K562 (cell line): ENCODE measurements around the gene PDE11A. TPM values are rescaled to one million over a fixed set of nuclear protein-coding genes. Genes with fewer than 3 reads are reported as not detected.

Source experiments
- CHD2 ChIP-seq: IDR thresholded peaks from 2 replicates; pipeline ENCODE4 v1.6.1; 2011; ENCODE audit warnings: low read depth, low read length
- DIDO1 ChIP-seq: fragments of 450-650 bp; IDR thresholded peaks from 2 replicates; pipeline ENCODE4 v1.6.1; 2016; ENCODE audit warnings: low read depth, missing biosample characterization, missing genetic modification characterization
- DNMT1 ChIP-seq: fragments of 450-650 bp; IDR thresholded peaks from 2 replicates; pipeline ENCODE4 v1.6.1; 2016; ENCODE audit warnings: antibody characterized with exemption, mild to moderate bottlenecking
- FOXM1 ChIP-seq, 2 experiments: fragments of 450-650 bp in 1 of 2; sonication (generic) in 1 of 2; formaldehyde crosslinking in 1 of 2; IDR thresholded peaks; 2 replicates each; pipeline versions ENCODE4 v1.6.1 to v1.9.0; 2017 to 2022; ENCODE audit warnings: low read depth in 2 of 2, mild to moderate bottlenecking in 2 of 2, missing genetic modification reagents in 1 of 2, moderate library complexity in 1 of 2
- HNRNPK ChIP-seq: fragments of 200-400 bp; formaldehyde crosslinking; IDR thresholded peaks from one replicate; pipeline ENCODE4 v1.6.1; 2018; ENCODE audit warnings: mild to moderate bottlenecking, low read depth, low read length; ENCODE audit not compliant: poor library complexity, severe bottlenecking
- MCM2 ChIP-seq: fragments of 450-650 bp; IDR thresholded peaks from 2 replicates; pipeline ENCODE4 v1.6.1; 2017; ENCODE audit warnings: low read depth, mild to moderate bottlenecking
- MTA3 ChIP-seq: fragments of 450-650 bp; formaldehyde crosslinking; IDR thresholded peaks from 2 replicates; pipeline ENCODE4 v1.6.1; 2017; ENCODE audit warnings: mild to moderate bottlenecking, borderline replicate concordance
- NBN ChIP-seq: fragments of 450-650 bp; IDR thresholded peaks from 2 replicates; pipeline ENCODE4 v1.6.1; 2016; ENCODE audit warnings: low read depth, mild to moderate bottlenecking
- NCOR1 ChIP-seq: fragments of 450-650 bp; IDR thresholded peaks from 2 replicates; pipeline ENCODE4 v1.6.1; 2016; ENCODE audit warnings: mild to moderate bottlenecking, moderate library complexity
- NFYB ChIP-seq: IDR thresholded peaks from 2 replicates; pipeline ENCODE4 v1.6.1; 2011; ENCODE audit warnings: mild to moderate bottlenecking, moderate library complexity; ENCODE audit not compliant: insufficient read length; ENCODE audit errors: extremely low read depth
- PCBP2 ChIP-seq: fragments of 200-400 bp; formaldehyde crosslinking; IDR thresholded peaks from 2 replicates; pipeline ENCODE4 v1.6.1; 2018; ENCODE audit warnings: low read length, low read depth, mild to moderate bottlenecking, moderate library complexity; ENCODE audit not compliant: poor library complexity, severe bottlenecking
- TAL1 ChIP-seq: fragments of 450-650 bp; IDR thresholded peaks from 2 replicates; pipeline ENCODE4 v1.6.1; 2016; ENCODE audit warnings: mild to moderate bottlenecking
- TEAD1 ChIP-seq, 2 experiments: fragments of 450-650 bp in 1 of 2; sonication (generic) in 1 of 2; formaldehyde crosslinking; IDR thresholded peaks; 2 replicates each; pipeline versions ENCODE4 v1.4.0 to v1.8.0; 2020 to 2022; ENCODE audit warnings: mild to moderate bottlenecking in 2 of 2, missing genetic modification reagents in 1 of 2
- TEAD2 ChIP-seq: fragments of 450-650 bp; IDR thresholded peaks from 2 replicates; pipeline ENCODE4 v1.6.1; 2016; ENCODE audit warnings: missing genetic modification characterization, control low read depth, missing compliant biosample characterization
- ZNF316 ChIP-seq: fragments of 450-650 bp; IDR thresholded peaks from 2 replicates; pipeline ENCODE4 v1.6.1; 2016
- polyA plus RNA-seq, 8 experiments: library from polyadenylated mRNA; depleted of rRNA in 4 of 8; stranded (reverse) in 5 of 8; unstranded in 3 of 8; fragments of >200 nt; fragmentation: Nextera tagmentation in 2 of 8; fragmentation: Illumina TruSeq in 1 of 8; extraction: Ambion mirVana in 2 of 8; extraction: Trizol in 1 of 8; gene quantifications; 2 replicates each; pipeline versions ENCODE4 v1.2.1 to v1.2.3, GENCODE V29; 2011 to 2014; ENCODE audit warnings: inconsistent platforms in 1 of 8, missing spikeins in 1 of 8
- total RNA-seq, 7 experiments: library from RNA; depleted of rRNA in 6 of 7; stranded (reverse); fragments of >200 nt in 6 of 7; fragmentation: Illumina TruSeq in 2 of 7; extraction: Trizol in 2 of 7; gene quantifications; 2 replicates each; pipeline versions ENCODE4 v1.2.1 to v1.2.3, GENCODE V29; 2011 to 2021; ENCODE audit warnings: low replicate concordance in 1 of 7
- TF ChIP-seq, protein P1 (sequence below): fragments of 450-650 bp; IDR thresholded peaks from 2 replicates; pipeline ENCODE4 v1.6.1; 2016
- TF ChIP-seq, protein P2 (sequence below): fragments of 450-650 bp; IDR thresholded peaks from one replicate; pipeline ENCODE4 v1.6.1; 2018; ENCODE audit warnings: mild to moderate bottlenecking, moderate library complexity; ENCODE audit not compliant: partially characterized antibody
- TF ChIP-seq, protein P3 (sequence below), 2 experiments: fragments of 450-650 bp; IDR thresholded peaks; 2 replicates each; pipeline ENCODE4 v1.6.1; 2016; ENCODE audit warnings: mild to moderate bottlenecking in 2 of 2, borderline replicate concordance in 1 of 2, low read depth in 1 of 2, moderate library complexity in 1 of 2

PDE11A gene
- total and polyA plus RNA-seq, 9 of the 15 experiments (the other 6 are each of a cell fraction or from before 2014, with no cell fraction given): 3.2 to 22.1 (median 5.7) TPM

DNA sequence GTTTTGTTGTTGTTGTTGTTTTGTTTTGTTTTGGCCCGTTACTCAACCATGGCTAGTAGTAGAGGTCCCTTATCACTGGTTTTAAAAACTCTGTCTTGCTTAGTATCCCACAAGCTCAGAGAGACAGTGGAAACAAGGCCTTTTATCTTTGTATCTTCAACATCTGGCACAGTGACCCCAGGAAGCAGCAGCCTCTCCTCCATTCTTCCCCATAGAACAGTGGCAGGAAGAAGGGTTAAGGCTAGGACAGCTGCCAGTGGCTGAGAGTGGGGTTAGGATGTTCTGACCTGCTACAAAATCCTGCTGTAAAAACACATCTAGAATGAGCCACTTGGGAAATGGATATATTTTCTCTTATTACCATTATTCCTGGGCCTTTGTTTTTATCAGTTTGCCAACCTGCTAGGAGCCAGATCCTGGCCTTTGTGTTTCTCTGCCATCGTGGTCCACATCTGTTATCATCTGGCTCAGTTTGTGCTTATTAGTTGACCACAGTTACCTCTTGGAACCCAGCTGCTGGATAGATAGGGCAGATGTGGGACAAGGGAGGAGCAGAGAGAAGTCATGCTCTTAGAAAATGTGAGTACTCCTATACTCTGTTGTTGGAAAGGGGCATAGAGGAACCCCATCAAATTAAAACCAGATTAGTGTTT lies 433.2 kb downstream of the PDE11A start (continued):
- TF ChIP-seq FOXM1 (IDR thresholded peaks at IDR 0.05; ENCODE audit: low read depth): peak; percentile 83
- TF ChIP-seq FOXM1 (CRISPR knock-in tag; IDR thresholded peaks at IDR 0.05; ENCODE audit: low read depth): no peak
- 0 out of 2 replicates have a peak, but pooled peaks have one; percentile 29 for TF ChIP-seq MTA3
- no peak for TF ChIP-seq MCM2
- peak; percentile 93 for TF ChIP-seq TAL1
- TF ChIP-seq NFYB: no peak
- TF ChIP-seq CHD2: no peak
- no peak for TF ChIP-seq HNRNPK
- TF ChIP-seq TEAD2 (tag): no peak
- no peak for TF ChIP-seq ZNF316
- TF ChIP-seq NBN: 0 out of 2 replicates have a peak, but pooled peaks have one; percentile 36
- TF ChIP-seq, protein P1, sequence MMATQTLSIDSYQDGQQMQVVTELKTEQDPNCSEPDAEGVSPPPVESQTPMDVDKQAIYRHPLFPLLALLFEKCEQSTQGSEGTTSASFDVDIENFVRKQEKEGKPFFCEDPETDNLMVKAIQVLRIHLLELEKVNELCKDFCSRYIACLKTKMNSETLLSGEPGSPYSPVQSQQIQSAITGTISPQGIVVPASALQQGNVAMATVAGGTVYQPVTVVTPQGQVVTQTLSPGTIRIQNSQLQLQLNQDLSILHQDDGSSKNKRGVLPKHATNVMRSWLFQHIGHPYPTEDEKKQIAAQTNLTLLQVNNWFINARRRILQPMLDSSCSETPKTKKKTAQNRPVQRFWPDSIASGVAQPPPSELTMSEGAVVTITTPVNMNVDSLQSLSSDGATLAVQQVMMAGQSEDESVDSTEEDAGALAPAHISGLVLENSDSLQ: no peak
- TF ChIP-seq NCOR1: peak; percentile 91
- TF ChIP-seq DNMT1: no peak
- TF ChIP-seq TEAD1 (CRISPR knock-in tag; IDR thresholded peaks at IDR 0.05): peak in 1 of 2 experiments; percentile 43; a peak in 1 of 4 replicates
- TF ChIP-seq, protein P2, sequence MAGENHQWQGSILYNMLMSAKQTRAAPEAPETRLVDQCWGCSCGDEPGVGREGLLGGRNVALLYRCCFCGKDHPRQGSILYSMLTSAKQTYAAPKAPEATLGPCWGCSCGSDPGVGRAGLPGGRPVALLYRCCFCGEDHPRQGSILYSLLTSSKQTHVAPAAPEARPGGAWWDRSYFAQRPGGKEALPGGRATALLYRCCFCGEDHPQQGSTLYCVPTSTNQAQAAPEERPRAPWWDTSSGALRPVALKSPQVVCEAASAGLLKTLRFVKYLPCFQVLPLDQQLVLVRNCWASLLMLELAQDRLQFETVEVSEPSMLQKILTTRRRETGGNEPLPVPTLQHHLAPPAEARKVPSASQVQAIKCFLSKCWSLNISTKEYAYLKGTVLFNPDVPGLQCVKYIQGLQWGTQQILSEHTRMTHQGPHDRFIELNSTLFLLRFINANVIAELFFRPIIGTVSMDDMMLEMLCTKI: no peak
- TF ChIP-seq PCBP2: no peak
- TF ChIP-seq, protein P3, sequence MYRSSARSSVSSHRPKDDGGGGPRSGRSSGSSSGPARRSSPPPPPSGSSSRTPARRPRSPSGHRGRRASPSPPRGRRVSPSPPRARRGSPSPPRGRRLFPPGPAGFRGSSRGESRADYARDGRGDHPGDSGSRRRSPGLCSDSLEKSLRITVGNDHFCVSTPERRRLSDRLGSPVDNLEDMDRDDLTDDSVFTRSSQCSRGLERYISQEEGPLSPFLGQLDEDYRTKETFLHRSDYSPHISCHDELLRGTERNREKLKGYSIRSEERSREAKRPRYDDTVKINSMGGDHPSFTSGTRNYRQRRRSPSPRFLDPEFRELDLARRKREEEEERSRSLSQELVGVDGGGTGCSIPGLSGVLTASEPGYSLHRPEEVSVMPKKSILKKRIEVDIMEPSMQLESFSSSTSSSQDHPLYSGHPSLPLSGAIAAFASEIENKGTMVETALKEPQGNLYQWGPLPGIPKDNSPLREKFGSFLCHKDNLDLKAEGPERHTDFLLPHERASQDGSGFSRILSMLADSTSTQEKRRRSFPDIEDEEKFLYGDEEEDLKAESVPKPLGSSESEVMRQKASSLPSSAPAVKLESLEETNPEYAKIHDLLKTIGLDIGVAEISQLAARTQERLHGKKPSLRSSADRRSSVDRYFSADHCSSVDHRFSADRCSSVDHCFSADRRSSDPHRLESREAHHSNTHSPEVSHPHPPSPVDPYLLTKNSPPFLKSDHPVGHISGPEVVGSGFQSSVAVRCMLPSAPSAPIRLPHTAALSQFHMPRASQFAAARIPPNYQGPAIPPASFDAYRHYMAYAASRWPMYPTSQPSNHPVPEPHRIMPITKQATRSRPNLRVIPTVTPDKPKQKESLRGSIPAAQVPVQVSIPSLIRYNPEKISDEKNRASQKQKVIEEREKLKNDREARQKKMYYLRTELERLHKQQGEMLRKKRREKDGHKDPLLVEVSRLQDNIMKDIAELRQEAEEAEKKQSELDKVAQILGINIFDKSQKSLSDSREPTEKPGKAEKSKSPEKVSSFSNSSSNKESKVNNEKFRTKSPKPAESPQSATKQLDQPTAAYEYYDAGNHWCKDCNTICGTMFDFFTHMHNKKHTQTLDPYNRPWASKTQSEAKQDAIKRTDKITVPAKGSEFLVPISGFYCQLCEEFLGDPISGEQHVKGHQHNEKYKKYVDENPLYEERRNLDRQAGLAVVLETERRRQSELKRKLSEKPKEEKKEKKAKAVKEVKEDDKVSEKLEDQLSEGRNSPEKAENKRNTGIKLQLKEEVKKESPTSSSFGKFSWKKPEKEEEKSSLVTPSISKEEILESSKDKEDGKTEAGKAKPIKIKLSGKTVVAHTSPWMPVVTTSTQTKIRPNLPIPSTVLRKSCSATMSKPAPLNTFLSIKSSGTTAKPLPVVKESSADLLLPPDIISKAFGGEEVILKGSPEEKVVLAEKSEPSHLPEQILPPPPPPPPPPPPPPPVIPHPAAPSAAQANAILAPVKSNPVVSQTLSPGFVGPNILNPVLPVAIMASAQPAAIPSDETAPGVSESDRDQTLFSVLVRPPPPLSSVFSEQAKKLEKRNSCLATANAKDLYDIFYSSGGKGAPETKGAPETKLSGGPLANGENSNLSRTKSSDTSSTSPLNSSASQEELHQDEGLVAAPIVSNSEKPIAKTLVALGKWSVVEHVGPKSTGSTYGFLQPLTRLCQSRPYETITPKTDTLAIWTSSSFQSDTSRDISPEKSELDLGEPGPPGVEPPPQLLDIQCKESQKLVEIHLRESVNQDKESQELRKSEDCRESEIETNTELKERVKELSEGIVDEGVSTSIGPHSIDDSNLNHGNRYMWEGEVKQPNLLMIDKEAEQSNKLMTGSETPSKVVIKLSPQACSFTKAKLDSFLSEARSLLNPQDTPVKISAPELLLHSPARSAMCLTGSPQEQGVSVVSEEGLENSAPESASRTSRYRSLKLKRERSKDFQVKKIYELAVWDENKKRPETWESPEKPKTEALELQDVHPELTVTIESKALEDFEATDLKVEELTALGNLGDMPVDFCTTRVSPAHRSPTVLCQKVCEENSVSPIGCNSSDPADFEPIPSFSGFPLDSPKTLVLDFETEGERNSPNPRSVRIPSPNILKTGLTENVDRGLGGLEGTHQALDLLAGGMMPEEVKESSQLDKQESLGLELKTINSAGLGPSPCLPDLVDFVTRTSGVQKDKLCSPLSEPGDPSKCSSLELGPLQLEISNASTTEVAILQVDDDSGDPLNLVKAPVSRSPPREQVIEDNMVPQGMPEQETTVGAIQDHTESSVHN (IDR thresholded peaks at IDR 0.05; ENCODE audit: borderline replicate concordance in 1 of 2, low read depth in 1 of 2): no peak
- no peak for TF ChIP-seq DIDO1 (tag)
